ENCODE data around the gene PTCD3. TPM values are rescaled to one million over a fixed set of nuclear protein-coding genes. Genes with fewer than 3 reads are reported as not detected.

The PTCD3 gene
- total RNA-seq, 1 donor from 2014 or later, result 158 TPM

- intact Hi-C loops (cut with micrococcal nuclease), result loop anchor here (5.0 kb wide), 1 partner anchor 252 kb away; no protein-coding TSS in a partner anchor
- no peak for DNase-seq
- ATAC-seq, result peak; percentile 87
Measured at GRCh38 chr2:86078774-86079545, 27.1 kb upstream of the PTCD3 start.

DNA sequence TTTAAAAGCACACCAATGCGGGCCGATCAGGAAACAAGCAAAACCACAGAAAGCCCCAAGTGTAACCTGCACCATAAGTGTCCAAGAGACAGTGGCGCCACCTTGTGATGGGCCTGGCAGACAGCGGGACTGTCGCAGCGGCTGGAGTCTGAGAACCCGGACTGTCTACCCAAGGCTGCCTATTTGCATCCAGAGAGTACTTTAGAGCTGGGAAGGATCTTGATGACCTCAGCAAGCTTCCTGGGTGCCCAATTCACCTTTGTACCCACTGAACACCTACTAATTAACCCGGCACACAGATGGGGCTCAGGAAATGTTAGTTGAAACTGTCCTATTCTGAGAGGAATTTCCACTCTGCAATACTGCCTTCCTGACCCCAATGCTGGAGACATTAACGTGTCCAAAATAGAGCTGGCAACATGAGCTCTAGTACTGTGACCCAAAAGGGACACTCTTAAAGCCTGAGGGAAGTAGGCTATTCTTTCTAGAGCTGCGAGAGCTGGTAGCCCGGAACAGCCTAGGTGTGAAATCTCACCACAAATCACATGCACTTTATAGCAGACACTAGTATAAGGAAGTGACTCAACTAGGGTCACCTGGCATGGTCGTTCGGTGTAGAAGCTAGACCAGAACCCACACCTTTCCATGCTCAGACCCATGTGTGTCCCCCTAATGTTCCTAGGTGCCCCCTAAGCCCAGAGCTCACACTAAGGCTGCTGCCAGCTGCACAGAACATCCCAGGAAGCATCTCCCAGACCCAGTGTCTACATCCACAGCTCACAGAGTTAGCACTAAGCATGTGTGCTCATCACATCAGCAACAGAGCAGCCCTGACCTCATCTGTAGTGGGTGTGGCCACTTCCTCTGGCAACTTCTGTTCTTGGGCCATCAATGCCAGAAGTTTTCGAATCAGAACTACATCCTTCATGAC is 25.8 kb upstream of the PTCD3 start:
- peak; percentile 88 for ATAC-seq
- peak; percentile 87 for DNase-seq
- intact Hi-C loops (cut with micrococcal nuclease), result loop anchor here (5.0 kb wide), 1 partner anchor 253 kb away; no protein-coding TSS in a partner anchor

DNA sequence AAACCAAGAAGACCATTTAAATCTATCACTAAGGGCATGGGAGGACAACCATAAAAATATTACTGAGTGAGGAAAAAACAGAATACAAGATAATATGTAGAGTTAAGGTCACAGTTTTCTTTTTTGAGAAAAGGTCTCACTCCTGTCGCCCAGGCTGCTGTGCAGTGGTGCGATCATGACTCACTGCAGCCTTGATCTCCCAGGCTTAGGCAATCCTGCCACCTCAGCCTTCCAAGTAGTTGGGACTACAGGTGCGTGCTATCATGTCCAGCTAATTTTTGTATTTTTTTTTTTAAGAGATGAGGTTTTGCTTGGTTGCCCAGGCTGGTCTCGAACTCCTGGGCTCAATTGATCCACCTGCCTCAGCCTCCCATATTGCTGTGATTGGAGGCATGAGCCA is 24.3 kb upstream of the PTCD3 start:
- intact Hi-C loops (cut with micrococcal nuclease), result no loop called here
- DNase-seq (no peak), ATAC-seq (no peak)

DNA sequence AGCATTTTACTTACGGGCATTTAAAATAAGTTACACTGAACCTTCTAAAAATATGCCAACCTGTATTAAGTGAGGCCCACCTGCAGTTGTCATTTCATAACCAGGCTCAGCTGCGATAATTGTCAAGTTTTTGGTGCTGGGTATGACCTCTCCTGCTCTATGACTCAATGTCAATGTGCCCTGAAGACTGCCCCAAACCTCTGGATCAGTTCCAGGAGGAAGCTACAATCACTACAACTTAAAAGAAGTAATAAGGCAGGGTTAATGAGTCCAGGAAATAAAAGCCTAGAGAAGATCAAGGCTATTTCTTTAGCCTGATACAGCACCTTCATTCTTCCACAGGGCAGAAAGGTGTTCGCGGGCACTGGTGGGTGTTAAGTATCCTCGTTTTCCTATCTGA is 23.3 kb upstream of the PTCD3 start:
- ATAC-seq (no peak), DNase-seq (no peak)
- intact Hi-C loops (cut with micrococcal nuclease), result no loop called here

- ATAC-seq (no peak), DNase-seq (no peak)
- intact Hi-C loops (cut with micrococcal nuclease), result no loop called here
Measured at GRCh38 chr2:86087936-86088850, 17.8 kb upstream of the PTCD3 start.

- DNase-seq (no peak), ATAC-seq (no peak)
- intact Hi-C loops (cut with micrococcal nuclease), result no loop called here
Measured at GRCh38 chr2:86094229-86094628, 11.8 kb upstream of the PTCD3 start.

DNA sequence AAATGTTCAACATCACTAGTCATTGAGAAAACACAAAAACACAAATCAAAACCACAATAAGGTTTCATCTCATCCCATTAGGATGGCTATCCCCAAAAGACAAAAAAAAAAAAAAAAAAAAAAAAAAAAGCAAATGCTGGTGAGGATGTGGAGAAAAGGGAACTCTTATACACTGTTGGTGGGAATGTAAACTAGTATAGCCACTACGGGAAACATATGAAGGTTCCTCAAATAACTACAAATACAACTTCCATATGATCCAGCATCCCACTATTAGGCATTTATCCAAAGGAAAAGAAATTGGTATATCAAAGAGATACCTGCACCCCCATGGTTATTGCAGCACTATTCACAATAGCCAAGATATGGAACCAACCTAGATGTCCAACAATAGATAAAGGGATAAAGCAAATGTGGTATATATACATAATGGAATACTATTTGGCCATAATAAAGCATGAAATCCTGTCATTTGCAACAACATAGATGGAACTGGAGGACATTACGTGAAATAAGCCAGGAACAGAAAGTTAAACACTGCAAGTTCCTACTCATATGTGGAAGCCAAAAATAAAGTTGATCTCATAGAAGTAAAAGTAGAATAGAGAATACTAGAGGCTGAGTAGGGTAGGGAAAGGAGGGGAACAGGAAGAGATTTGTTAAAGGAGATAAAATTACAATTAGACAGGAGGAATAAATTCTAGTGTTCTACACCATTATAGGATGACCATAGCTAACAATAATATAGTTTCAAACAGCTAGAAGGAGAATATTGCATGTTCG is 8.7 kb upstream of the PTCD3 start:
- ATAC-seq, result no peak
- no peak for DNase-seq
- intact Hi-C loops (cut with micrococcal nuclease), result no loop called here

- intact Hi-C loops (cut with micrococcal nuclease), result no loop called here
- no peak for DNase-seq
- ATAC-seq, result no peak
Measured at GRCh38 chr2:86097913-86098312, 8.1 kb upstream of the PTCD3 start.

DNA sequence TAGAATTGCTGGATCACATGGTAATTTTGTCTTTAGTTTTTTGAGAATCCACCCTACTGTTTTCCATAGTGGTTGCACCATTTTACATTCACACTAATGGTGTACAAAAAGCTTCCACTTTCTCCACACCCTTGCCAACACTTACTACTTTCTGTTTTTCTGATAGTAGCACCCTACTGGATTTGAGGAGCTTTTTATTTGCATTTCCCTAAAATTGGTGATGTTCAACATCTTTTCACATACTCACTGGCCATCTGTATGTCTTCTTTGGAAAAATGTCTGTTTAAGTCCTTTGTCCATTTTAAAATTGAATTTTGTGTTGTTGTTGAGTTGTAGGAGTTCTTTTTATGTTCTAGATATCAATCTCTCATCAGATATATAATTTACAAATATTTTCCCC is 3.9 kb upstream of the PTCD3 start:
- DNase-seq (no peak), ATAC-seq (no peak)
- intact Hi-C loops (cut with micrococcal nuclease), result loop anchor here (10.0 kb wide), 1 partner anchor 343 kb away; the partner anchor contains the start of gene KDM3A

- intact Hi-C loops (cut with micrococcal nuclease), result loop anchor here (10.0 kb wide), 1 partner anchor 339 kb away; the partner anchor contains the start of gene KDM3A
- peak; percentile 90 for DNase-seq
- ATAC-seq, result peak; percentile 96
Measured at GRCh38 chr2:86105252-86105968, 625 bp upstream of the PTCD3 start, which contains the start of gene POLR1A. Gene POLR1A (minus strand): TSS chr2:86105886. CDS start chr2:86105776, 110 bp downstream.

DNA sequence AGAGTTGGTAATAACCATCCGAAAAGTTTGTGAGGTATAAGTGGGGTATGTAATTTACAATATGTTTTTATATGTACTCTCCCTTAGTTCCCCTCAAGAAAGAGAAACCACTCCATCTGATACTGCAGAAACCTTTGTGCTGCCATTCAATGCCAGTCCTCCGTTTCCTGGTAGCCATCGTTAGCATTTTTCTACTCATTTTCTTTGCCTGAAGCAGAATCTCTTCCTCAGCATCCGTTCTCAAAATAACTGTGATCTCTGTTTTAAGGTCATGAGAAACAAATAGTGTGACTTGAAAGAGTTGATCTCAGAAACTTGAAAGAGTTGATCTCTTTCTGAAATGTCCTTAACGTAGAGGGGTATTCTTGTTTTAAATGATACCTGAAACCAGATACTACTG is 996 bp downstream of the PTCD3 start:
- intact Hi-C loops (cut with micrococcal nuclease), result loop anchor here (10.0 kb wide), 1 partner anchor 338 kb away; the partner anchor contains the start of gene KDM3A
- ATAC-seq (no peak), DNase-seq (no peak)

DNA sequence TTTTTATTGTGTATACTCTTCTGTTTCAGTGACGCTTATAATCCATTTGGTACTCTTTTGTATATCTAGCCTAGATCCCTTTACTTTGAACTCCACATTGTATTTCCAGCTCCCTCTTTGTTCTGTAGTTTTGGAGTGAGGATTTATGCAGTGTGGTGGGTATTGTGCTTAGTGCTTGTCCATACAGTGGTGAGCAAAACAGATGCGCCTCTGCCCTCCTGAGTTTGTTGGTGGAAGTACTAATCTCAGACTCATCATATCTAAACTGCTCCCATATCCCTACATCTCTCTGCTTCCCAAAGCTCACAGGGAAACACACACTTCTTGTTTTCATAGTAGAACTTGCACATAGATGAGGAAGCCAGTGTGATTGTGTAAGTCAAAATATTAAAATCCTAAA is 12.1 kb downstream of the PTCD3 start:
- DNase-seq (no peak), ATAC-seq (no peak)
- intact Hi-C loops (cut with micrococcal nuclease), result no loop called here

GRCh38 chr2:86123328-86123925 is 17.4 kb downstream of the PTCD3 start:
- ATAC-seq (no peak), DNase-seq (no peak)
- intact Hi-C loops (cut with micrococcal nuclease), result loop anchor here (10.0 kb wide), 1 partner anchor 51 kb away; no protein-coding TSS in a partner anchor

DNA sequence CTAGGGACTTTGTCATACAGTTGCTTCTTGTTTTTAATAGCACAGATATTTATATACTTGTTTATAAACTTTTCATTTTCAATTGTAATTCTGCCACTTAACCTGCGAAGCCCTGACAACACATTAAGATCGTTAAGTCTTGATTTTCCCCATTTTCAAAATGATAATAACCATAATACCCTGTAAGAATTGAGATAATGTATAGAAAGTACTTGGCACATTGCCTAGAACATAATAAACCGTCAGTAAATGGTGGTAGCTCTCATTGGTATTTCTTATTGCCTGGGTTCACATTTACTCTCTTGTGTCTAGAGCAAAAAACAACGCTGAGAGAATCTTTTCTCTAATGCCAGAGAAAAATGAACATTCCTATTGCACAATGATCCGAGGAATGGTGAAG is 18.6 kb downstream of the PTCD3 start:
- no peak for ATAC-seq
- intact Hi-C loops (cut with micrococcal nuclease), result loop anchor here (10.0 kb wide), 1 partner anchor 50 kb away; no protein-coding TSS in a partner anchor
- DNase-seq, result no peak

- intact Hi-C loops (cut with micrococcal nuclease), result no loop called here
Measured at GRCh38 chr2:86134709-86135108, 28.7 kb downstream of the PTCD3 start.

GRCh38 chr2:86135653-86136052 is 29.6 kb downstream of the PTCD3 start:
- no peak for DNase-seq
- intact Hi-C loops (cut with micrococcal nuclease), result no loop called here
- no peak for ATAC-seq

More at GRCh38 chr2:86134709-86135108, 28.7 kb downstream of the PTCD3 start:
- DNase-seq (no peak), ATAC-seq (no peak)

- no peak for DNase-seq
- ATAC-seq, result no peak
- intact Hi-C loops (cut with micrococcal nuclease), result no loop called here
Measured at GRCh38 chr2:86136141-86136540, 30.1 kb downstream of the PTCD3 start.
